ENCODE data around the gene ASTL.

Gene ASTL

GRCh38 chr2:96131152-96131812 is 7.0 kb downstream of the ASTL start:
- Histone ChIP-seq H3K9ac (ENCODE audit: insufficient read length, low read depth) (no peak overlapping the region), H3K27me3 (ENCODE audit: insufficient read depth, insufficient read length) (no peaks in the 10 kb centered on the region), H3K9me3 (ENCODE audit: insufficient read depth, low read length) (no peaks in the 10 kb centered on the region), H3K4me3 (ENCODE audit: insufficient read length, low read depth) (no peak overlapping the region), H3K36me3 (ENCODE audit: insufficient read depth, insufficient read length, low read length) (no peaks in the 10 kb centered on the region), H3K4me1 (ENCODE audit: insufficient read depth, insufficient read length) (peaks cover 6% of the 10 kb centered on the region)
- no peak for DNase-seq (ENCODE audit: low read depth, low spot score)
- TF ChIP-seq YY1 (IDR thresholded peaks at IDR 0.05; ENCODE audit: insufficient read depth, insufficient read length), result no peak
- no peak for TF ChIP-seq ZNF274 (IDR thresholded peaks at IDR 0.05; ENCODE audit: low read depth, low read length)
- no peak for TF ChIP-seq SUZ12 (IDR thresholded peaks at IDR 0.05; ENCODE audit: extremely low read depth, insufficient read depth, insufficient read length)

GRCh38 chr2:96130483-96130882 is 7.8 kb downstream of the ASTL start:
- TF ChIP-seq ZNF274 (IDR thresholded peaks at IDR 0.05; ENCODE audit: low read depth, low read length), result no peak
- TF ChIP-seq SUZ12 (IDR thresholded peaks at IDR 0.05; ENCODE audit: extremely low read depth, insufficient read depth, insufficient read length), result no peak
- TF ChIP-seq YY1 (IDR thresholded peaks at IDR 0.05; ENCODE audit: insufficient read depth, insufficient read length), result no peak
- DNase-seq (ENCODE audit: low read depth, low spot score), result no peak
- H3K4me3 ChIP-seq (ENCODE audit: insufficient read length, low read depth), result no peak overlapping the region
- H3K4me1 ChIP-seq (ENCODE audit: insufficient read depth, insufficient read length), result peaks cover 2% of the 10 kb centered on the region
- no peaks in the 10 kb centered on the region for H3K27me3 ChIP-seq (ENCODE audit: insufficient read depth, insufficient read length)
- H3K36me3 ChIP-seq (ENCODE audit: insufficient read depth, insufficient read length, low read length), result no peaks in the 10 kb centered on the region
- H3K9ac ChIP-seq (ENCODE audit: insufficient read length, low read depth), result no peak overlapping the region
- no peaks in the 10 kb centered on the region for H3K9me3 ChIP-seq (ENCODE audit: insufficient read depth, low read length)

- no peaks in the 10 kb centered on the region for H3K36me3 ChIP-seq (ENCODE audit: insufficient read depth, insufficient read length, low read length)
- no peaks in the 10 kb centered on the region for H3K27me3 ChIP-seq (ENCODE audit: insufficient read depth, insufficient read length)
- TF ChIP-seq YY1 (IDR thresholded peaks at IDR 0.05; ENCODE audit: insufficient read depth, insufficient read length) (no peak), ZNF274 (IDR thresholded peaks at IDR 0.05; ENCODE audit: low read depth, low read length) (no peak), SUZ12 (IDR thresholded peaks at IDR 0.05; ENCODE audit: extremely low read depth, insufficient read depth, insufficient read length) (no peak)
- H3K9me3 ChIP-seq (ENCODE audit: insufficient read depth, low read length), result no peaks in the 10 kb centered on the region
- no peak overlapping the region for H3K4me3 ChIP-seq (ENCODE audit: insufficient read length, low read depth)
- no peak overlapping the region for H3K9ac ChIP-seq (ENCODE audit: insufficient read length, low read depth)
- H3K4me1 ChIP-seq (ENCODE audit: insufficient read depth, insufficient read length), result peaks cover 2% of the 10 kb centered on the region
- no peak for DNase-seq (ENCODE audit: low read depth, low spot score)
Observed at GRCh38 chr2:96129528-96130120, 8.7 kb downstream of the ASTL start.

- no peaks in the 10 kb centered on the region for H3K27me3 ChIP-seq (ENCODE audit: insufficient read depth, insufficient read length)
- peaks cover 2% of the 10 kb centered on the region for H3K4me1 ChIP-seq (ENCODE audit: insufficient read depth, insufficient read length)
- no peaks in the 10 kb centered on the region for H3K9me3 ChIP-seq (ENCODE audit: insufficient read depth, low read length)
- no peak for DNase-seq (ENCODE audit: low read depth, low spot score)
- no peaks in the 10 kb centered on the region for H3K36me3 ChIP-seq (ENCODE audit: insufficient read depth, insufficient read length, low read length)
- no peak for TF ChIP-seq SUZ12 (IDR thresholded peaks at IDR 0.05; ENCODE audit: extremely low read depth, insufficient read depth, insufficient read length)
- no peak for TF ChIP-seq ZNF274 (IDR thresholded peaks at IDR 0.05; ENCODE audit: low read depth, low read length)
- TF ChIP-seq YY1 (IDR thresholded peaks at IDR 0.05; ENCODE audit: insufficient read depth, insufficient read length), result no peak
- no peak overlapping the region for H3K4me3 ChIP-seq (ENCODE audit: insufficient read length, low read depth)
- H3K9ac ChIP-seq (ENCODE audit: insufficient read length, low read depth), result no peak overlapping the region
Observed at GRCh38 chr2:96128456-96128855, 9.8 kb downstream of the ASTL start.

- H3K9ac ChIP-seq (ENCODE audit: insufficient read length, low read depth), result no peak overlapping the region
- no peaks in the 10 kb centered on the region for H3K36me3 ChIP-seq (ENCODE audit: insufficient read depth, insufficient read length, low read length)
- peaks cover 4% of the 10 kb centered on the region for H3K4me1 ChIP-seq (ENCODE audit: insufficient read depth, insufficient read length)
- no peak for TF ChIP-seq SUZ12 (IDR thresholded peaks at IDR 0.05; ENCODE audit: extremely low read depth, insufficient read depth, insufficient read length)
- no peak for TF ChIP-seq YY1 (IDR thresholded peaks at IDR 0.05; ENCODE audit: insufficient read depth, insufficient read length)
- no peak for TF ChIP-seq ZNF274 (IDR thresholded peaks at IDR 0.05; ENCODE audit: low read depth, low read length)
- H3K27me3 ChIP-seq (ENCODE audit: insufficient read depth, insufficient read length), result peaks cover under 1% of the 10 kb centered on the region
- H3K9me3 ChIP-seq (ENCODE audit: insufficient read depth, low read length), result no peaks in the 10 kb centered on the region
- no peak overlapping the region for H3K4me3 ChIP-seq (ENCODE audit: insufficient read length, low read depth)
- DNase-seq (ENCODE audit: low read depth, low spot score), result no peak
Observed at GRCh38 chr2:96124406-96125265, 13.7 kb downstream of the ASTL start.

- no peak overlapping the region for H3K9ac ChIP-seq (ENCODE audit: insufficient read length, low read depth)
- TF ChIP-seq YY1 (IDR thresholded peaks at IDR 0.05; ENCODE audit: insufficient read depth, insufficient read length), result no peak
- no peak for TF ChIP-seq SUZ12 (IDR thresholded peaks at IDR 0.05; ENCODE audit: extremely low read depth, insufficient read depth, insufficient read length)
- no peak for TF ChIP-seq ZNF274 (IDR thresholded peaks at IDR 0.05; ENCODE audit: low read depth, low read length)
- no peaks in the 10 kb centered on the region for H3K9me3 ChIP-seq (ENCODE audit: insufficient read depth, low read length)
- peaks cover 4% of the 10 kb centered on the region for H3K4me1 ChIP-seq (ENCODE audit: insufficient read depth, insufficient read length)
- H3K27me3 ChIP-seq (ENCODE audit: insufficient read depth, insufficient read length), result peaks cover 6% of the 10 kb centered on the region
- no peak for DNase-seq (ENCODE audit: low read depth, low spot score)
- H3K36me3 ChIP-seq (ENCODE audit: insufficient read depth, insufficient read length, low read length), result no peaks in the 10 kb centered on the region
- H3K4me3 ChIP-seq (ENCODE audit: insufficient read length, low read depth), result no peak overlapping the region
Observed at GRCh38 chr2:96123936-96124335, 14.4 kb downstream of the ASTL start.

- Histone ChIP-seq H3K27me3 (ENCODE audit: insufficient read depth, insufficient read length) (peaks cover 13% of the 10 kb centered on the region), H3K4me1 (ENCODE audit: insufficient read depth, insufficient read length) (peaks cover 4% of the 10 kb centered on the region), H3K4me3 (ENCODE audit: insufficient read length, low read depth) (no peak overlapping the region), H3K9ac (ENCODE audit: insufficient read length, low read depth) (no peak overlapping the region), H3K36me3 (ENCODE audit: insufficient read depth, insufficient read length, low read length) (no peaks in the 10 kb centered on the region), H3K9me3 (ENCODE audit: insufficient read depth, low read length) (no peaks in the 10 kb centered on the region)
- DNase-seq (ENCODE audit: low read depth, low spot score), result no peak
- TF ChIP-seq ZNF274 (IDR thresholded peaks at IDR 0.05; ENCODE audit: low read depth, low read length) (no peak), YY1 (IDR thresholded peaks at IDR 0.05; ENCODE audit: insufficient read depth, insufficient read length) (no peak), SUZ12 (IDR thresholded peaks at IDR 0.05; ENCODE audit: extremely low read depth, insufficient read depth, insufficient read length) (no peak)
Observed at GRCh38 chr2:96123290-96123689, 15.0 kb downstream of the ASTL start.

Measured in NT2/D1 (cell line).